Measurements from ENCODE around the gene IFNA16.
"Not testable (repeated sequence)": the region's sequence is repeated elsewhere in the genome, so short reads cannot be mapped to it uniquely, and the experiment has no call there.

Gene IFNA16

DNA sequence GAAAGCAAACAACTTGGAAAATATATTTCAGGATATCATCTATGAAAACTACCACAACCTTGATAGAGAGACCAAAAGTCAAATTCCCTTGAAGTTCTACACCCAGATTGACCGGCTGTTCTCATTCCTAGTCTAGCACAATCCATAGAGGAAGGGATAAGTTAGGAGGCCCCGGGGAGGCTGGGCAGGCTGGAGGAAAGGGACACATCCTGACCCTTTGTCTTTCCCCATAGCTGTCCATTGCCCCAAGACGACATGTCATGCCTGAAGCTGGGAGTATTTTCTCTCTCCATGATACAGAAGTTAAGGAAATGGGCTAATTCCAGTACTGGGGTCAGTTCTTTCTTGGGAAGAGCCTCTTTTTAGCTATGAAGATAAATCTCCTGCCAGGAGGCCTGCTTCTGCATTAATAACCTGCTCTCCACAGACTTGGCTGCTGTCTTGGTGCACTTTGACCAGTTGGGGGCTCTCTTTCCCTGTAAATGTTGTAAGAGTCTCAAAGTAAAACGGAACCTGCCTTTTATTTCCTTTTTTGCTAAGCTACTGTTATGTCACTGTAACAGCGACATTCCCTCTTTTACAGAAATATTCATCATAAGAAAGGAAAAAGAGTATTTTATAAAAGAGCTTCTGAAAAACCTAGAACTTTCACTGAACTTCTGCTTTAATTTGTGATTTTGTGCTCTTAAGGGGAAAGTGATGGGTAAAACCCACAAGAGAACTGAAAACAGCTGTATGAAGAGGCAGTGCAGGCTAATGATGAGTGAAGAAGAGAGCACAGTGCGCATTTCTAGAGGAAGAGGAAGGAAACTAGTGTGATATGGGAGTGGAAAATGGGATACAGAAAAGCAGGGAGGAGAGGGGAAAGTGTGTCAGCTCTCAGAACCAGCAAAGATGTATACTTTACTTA is 22.0 kb downstream of the IFNA16 start:
- peak; percentile 2 for DNase-seq (ENCODE audit: low spot score)

DNA sequence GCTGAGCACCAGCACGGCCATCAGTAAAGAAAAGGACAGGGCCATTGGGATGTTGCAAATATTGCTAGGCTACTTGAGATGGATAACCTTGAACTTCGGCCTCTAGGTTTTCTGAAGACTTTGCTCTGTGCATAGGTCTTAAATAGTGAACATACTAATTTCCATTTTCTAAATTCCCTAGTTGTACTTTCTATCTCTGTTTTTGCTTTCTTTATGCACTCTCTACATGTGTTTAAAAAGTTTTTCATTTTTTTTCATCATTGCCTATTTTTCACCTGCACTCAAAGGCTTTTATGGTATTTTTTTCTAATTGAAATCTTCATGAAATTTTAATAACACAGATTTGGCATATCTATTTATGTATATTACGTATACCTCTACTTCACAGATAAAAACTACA is 29.6 kb downstream of the IFNA16 start, which contains the start of gene IFNA4:
Gene IFNA4, minus strand, starts transcription at position 101 of the 400 bp plus-strand sequence. Its CDS starts 56 bp downstream, at position 45.
- not testable (repeated sequence) for DNase-seq (ENCODE audit: low spot score)

- not testable (repeated sequence) for DNase-seq (ENCODE audit: low spot score)
These were observed 34.0 kb downstream of the IFNA16 start for GRCh38 chr9:21182810-21183736.

DNA sequence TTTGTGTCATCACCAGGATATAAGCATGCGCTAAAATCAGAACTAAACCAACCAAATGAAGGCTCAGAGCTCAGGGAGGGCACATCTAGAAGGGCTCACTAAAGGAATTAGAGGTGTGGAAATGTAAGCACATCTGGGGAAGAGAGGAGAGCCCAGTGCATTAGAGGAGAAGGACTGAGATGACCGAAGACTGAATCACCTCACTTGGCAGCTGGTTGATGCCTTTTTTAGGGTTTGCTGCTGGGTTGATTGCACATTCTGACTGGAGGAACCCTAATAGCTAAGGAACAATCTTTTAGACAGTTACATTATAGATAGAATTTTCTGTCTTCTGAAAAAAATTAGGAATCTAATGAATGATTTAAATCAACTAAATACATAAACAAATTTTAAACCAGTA is 42.4 kb downstream of the IFNA16 start:
- DNase-seq (ENCODE audit: low spot score): no peak

- no peak for DNase-seq (ENCODE audit: low spot score)
These were observed 45.0 kb downstream of the IFNA16 start for GRCh38 chr9:21172156-21172555.

DNA sequence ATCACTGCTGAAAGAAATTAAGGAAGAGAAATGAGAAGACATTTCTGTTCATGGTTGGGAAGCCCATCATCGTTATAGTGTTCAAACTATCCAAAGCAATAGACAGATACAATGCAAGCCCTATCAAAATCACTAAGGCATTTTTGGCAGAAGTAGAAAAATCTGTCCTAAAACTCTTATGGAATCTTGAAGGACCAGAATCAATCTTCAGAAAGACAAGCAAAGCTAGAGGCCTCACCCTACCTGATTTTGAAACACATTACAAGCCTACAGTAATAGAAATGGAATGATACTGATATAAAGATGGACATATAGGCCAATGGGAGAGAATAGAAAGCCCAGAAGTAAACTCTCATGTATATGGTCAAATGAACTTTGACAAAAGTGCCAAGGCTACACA is 45.8 kb downstream of the IFNA16 start:
- DNase-seq (ENCODE audit: low spot score): no peak

- not testable (repeated sequence) for DNase-seq (ENCODE audit: low spot score)
These were observed 50.6 kb downstream of the IFNA16 start, which contains the start of gene IFNA21 for GRCh38 chr9:21166560-21166959. Gene IFNA21, minus strand, starts transcription at chr9:21166660. Its CDS starts 48 bp downstream, at chr9:21166612.
